ENCODE measurements around the gene MRTFA.

- no peak for TF ChIP-seq GATA3 (IDR thresholded peaks at IDR 0.05; ENCODE audit: low read depth, low read length)
- no peak for TF ChIP-seq GATA2 (IDR thresholded peaks at IDR 0.05; ENCODE audit: low read depth, low read length)
These were observed 133.6 kb downstream of the MRTFA start for GRCh38 chr22:40502919-40503318.
